HG02798 (cell line): ENCODE data around the gene XPA.
A peak's percentile ranks its signal among the peaks of the same experiment; 100 is the strongest.

Experiments used
- ATAC-seq: cut with Tn5 transposase; IDR thresholded peaks from one replicate; pipeline ENCODE4 v1.9.1; 2021; ENCODE audit warnings: mild to moderate bottlenecking; ENCODE audit not compliant: unreplicated experiment, poor library complexity

The XPA gene

DNA sequence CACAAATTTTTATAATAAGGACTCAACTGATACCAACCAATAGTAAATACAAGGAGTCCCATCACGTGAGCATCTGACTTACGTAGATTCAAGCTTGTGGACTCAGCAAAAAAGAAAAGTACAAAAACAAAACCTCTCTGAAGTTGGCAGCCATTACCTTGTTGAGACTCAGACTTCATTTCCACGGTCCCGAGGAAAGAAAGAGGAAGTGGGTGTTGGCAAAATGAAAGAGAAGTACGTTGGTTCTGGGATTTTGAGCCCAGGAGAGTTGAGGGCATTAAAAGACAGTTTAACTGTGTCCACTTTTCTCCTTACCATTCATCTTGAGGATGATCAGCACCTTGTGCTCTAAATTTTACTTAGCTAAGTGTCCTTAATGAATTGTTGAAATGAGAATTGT is 36.8 kb downstream of the XPA start:
- no peak for ATAC-seq

DNA sequence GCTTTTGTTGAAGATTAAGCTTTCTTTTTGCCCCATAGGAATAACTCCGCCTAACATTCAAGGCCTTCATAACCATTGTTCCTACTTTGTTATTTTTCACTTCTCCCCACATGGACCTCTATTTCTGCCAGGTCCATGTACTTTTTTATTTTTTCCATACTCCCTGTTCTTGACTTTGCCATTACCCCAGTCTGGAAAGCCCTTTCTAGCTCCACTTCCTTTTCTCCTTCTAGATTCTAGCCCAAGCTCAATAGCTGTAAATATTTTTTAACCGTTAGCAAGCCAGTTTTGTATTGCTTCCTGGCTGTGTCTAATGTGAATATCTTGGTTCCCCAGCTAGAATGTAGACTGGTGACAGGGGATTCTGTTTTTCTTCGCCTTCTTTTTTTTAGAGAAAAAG is 37.4 kb downstream of the XPA start:
- no peak for ATAC-seq

DNA sequence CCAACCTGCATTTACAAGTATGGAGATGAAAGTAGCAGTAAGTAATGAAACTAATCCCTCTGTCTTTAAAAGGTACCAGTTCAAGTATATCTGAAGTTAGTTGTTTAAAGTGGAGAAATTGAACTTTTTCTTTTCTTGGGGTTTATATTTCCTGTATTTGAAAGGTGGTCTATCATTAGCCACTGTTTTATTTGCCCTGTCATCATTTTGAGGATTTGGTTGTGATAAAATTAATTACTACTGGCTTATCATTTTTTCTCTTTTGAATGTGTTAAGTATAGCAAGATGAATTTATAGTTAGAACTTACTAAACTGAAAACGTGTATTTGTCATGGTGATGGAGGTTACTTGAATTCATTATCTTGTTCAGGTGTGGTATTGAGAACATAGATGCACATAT is 38.4 kb downstream of the XPA start:
- ATAC-seq: no peak

DNA sequence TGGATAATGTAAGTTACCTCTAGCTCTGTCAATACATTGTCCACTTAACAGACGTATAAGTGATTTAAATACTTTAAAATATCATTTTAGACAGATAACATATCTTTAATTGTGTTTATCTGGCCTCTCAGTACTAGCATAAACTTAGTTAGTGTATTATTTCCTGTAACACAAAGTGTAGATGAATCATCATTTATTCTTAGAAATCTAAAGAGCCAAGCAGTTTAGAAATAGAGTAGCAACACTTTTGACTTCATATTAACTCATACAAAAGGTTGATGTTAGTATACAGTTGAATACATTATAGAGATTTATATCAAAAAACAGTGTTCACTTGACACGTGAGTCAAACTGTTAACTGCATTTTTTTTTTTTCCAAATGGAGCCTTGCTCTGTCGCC is 45.5 kb downstream of the XPA start:
- no peak for ATAC-seq

DNA sequence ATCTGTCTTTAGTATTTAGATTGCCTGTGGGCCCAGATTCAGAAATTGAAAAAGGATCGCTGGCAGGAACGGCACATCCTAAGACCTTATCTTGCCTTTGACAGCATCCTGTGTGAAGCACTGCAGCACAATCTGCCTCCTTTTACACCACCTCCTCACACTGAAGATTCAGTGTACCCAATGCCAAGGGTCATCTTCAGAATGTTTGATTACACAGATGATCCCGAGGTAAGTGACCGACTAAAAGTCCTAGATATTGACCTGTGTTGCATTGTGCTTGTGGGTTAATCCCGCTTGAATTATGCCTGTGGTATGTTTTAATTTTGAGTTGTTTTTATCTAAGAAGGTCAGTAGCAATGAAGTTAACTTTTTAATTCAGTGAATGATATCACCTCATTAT is 49.1 kb downstream of the XPA start:
- no peak for ATAC-seq

DNA sequence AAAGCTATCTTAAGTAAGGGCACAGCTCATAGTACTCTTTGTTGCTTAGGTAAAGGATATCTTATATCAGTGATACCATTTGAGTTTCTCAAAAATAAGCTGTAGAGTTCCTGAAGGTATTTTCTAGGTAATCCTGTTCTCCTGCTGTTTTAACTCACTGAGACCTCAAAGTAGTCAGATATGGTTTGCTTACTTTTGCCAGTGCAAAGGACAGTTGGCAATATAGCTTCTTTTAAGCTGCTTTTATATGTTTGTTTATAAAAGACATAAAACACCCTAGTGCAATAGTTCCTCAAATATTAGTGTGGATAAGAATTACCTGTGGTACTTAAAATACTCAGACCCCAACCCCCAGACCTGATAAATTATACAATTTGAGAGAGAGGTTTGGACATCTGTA is 51.4 kb downstream of the XPA start:
- ATAC-seq: no peak

DNA sequence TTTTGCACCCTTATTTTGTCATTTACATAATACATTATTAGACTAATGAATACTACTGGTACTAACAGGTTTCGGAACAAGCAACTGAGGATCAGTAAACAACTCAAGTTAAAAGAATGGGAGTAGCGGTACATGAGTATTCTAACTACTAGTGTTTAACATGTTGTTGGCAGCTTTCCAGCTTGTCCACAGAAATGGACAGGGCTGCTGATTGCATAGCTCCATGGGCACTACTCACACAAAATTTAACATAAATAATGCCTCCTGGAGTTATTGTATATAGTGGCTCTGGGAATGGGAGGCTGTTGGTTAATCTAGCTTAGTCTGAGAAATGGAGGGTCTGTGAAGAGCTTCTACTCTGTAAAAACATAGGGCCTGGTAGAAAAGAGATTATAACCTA is 56.8 kb downstream of the XPA start:
- ATAC-seq: no peak

DNA sequence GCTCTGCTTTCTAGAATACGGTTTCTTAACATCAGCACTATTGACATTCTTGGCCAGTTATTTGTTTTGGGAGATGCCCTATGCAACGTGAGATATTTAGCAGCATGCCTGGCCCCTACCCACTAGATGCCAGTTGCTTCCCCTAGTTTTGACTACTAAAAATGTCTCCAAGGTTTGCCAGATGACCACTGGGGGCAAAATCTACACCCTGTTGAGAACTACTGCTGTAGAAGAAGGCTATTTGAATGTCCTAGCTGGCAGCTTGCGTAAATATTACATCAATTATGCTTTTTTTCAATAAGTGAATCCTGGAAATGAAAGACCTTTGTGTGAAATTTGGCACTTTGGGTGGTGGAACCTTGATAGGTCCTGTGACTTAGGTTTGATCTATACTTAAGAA is 58.5 kb downstream of the XPA start:
- ATAC-seq: no peak

DNA sequence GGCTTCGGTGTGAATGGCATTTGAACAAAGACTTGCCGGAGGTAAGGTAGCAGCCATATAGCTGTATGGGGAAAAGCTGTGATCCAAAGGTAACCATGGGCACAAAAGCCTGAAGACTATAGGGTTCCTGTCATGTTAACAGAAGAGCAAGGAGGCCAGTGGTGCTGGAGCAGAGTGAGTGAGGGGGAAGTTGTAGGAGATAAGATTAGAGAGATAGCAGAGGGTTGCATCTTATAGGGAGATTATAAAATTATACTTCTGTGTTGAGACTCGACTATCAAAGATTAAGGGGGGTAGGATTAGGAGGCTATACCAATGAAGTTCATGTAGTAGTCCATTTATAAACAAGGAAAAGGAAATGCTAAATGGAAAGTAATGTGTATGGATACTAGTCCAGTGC is 60.2 kb downstream of the XPA start:
- ATAC-seq: no peak

DNA sequence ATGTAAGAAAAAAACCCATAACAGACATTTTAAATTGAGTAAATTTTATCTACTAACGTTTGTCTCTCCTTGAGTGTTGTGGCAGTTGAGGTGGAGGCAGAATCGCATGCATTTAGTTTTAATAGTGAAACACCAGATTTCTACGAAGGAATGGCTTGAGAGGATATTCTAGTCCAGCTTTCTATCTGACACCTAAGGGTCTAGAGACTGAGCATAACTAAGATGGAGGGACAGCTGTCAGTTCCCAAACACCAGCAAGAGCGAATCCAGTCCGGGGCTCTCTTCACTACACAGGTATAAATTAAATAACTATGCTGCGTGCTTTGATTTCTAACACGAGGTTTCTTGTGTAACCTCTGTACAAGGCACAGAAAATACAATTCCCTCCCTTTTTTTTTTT is 62.1 kb downstream of the XPA start:
- no peak for ATAC-seq

DNA sequence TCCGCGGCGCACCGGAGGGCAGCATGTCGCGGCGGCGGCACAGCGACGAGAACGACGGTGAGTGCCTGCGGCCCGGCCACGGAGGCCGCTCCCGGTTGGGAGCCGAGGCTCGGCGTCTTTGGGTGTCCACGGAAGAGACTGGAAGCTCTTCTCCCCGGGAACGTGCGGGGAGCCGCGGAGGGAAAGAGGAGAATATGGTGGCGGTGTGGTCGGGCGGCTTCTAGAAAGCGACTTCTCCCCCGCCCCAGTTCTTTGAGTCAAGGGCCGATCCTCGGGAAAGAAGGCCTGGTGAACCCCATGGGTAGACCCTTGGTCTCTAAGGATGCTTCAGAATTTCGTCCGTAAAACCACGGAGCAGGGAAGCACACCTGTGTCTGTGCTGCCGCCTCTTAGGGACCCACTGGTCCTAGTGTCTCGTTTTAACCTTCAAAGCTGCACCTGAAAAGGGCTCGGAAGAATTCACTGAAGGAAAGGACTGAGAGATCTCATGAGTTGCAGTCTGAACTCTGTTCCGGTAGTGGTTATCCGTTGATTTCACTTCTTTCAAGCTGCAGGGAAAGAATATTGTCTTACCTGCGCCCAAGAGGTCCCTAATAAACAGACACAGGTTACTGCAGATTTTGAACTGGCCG is 63.2 kb downstream of the XPA start:
- peak; percentile 0 for ATAC-seq

DNA sequence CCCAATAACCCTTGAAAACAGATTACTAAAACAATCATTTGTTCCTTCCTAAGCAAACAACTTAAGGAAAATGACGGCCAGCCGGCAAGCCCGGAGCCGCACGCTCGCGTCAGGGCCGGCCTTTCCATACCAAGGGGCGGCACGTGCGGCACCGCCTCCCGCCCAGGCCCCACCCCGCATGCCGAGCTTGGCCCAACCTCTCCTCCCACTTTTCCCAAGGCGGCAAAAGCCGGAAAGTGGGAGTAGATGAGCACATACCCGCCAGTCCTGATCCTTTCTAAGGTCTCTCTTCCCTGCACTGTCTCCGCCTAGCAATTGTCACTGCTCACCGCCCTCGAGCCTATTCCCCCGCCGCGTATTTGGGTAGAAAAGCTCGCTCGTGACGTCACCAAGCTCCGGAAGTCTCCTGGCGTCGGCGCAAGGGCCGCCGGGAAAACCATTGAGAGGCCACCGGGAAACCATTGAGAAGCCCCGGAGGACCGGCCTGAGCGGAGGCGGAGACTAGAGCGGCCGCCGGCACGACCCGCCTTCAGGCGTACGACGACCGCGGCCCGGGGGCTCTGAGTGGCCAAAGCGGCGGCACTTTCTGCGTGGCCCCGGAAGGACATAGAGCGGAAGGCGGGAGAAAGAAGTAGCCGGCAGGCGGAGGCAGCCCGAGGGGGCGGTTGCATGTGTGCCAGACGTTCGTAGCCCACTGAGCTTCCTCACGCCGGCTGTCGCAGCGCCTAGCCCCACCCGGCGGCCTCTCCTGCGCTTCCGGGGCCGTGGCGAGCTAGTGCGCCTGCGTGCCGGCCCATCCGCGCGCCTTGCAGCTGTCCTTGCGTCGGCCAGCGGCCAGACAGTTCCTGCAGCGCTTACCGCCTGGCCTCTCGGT is 63.9 kb downstream of the XPA start, which contains the start of the genes NCBP1 and TSTD2:
Gene NCBP1, plus strand, starts transcription at position 837 of the 874 bp plus-strand sequence. CDS start 61 bp downstream, outside the sequence.
Gene TSTD2, minus strand, starts transcription at position 384 of the 874 bp plus-strand sequence. CDS start 5,806 bp downstream, outside the sequence.
- peak; percentile 88 for ATAC-seq

DNA sequence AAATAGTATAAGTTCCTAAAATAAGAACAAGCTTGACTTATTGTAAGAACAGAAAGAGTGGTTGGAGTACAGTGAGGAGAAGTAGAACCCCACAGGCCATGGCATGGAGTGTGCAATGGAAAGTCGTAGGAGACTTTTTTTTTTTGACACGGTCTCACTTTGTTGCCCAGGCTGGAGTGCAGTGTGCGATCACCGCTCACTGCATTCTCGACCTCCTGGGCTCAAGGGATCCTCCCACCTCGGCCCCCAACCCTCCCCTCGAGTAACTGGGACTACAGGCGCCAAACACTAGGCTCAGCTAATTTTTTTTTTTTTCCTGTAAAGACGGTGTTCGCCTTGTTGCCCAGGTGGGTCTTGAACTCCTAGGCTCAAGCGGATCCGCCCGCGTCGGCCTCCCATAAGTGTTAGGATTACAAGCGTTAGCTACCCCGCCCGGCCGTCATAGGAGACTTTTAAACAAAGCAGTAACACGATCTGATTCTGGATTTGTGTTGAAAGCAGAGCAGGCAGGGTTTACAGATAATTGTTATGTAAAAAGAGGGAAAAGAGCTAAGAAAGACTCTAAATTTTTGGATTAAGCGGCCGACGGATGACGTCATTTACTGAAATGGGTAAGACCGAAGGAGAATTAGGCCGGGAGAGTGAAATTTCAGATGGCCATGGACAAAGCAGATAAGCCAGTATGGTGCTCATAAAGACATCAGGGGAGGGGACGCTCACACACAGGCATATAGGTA is 64.7 kb downstream of the XPA start:
- peak; percentile 8 for ATAC-seq

DNA sequence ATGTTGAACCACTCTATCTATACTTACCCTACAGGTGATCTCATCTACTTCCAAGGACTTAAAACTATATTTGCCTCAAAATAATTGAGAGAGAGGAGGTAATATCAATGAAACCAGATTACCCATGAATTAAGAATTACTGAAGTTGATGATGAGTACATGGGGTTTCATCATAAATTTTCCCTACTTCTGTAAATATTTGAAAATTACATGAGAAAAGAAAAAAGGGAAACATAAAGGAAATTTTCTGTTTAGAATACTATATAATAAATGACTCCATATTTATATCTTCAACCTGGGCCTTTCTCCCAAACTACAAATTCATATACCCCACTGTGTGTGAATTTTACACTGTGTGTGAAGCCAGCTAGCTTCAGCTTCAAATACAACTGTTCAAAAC is 66.5 kb downstream of the XPA start:
- ATAC-seq: no peak

DNA sequence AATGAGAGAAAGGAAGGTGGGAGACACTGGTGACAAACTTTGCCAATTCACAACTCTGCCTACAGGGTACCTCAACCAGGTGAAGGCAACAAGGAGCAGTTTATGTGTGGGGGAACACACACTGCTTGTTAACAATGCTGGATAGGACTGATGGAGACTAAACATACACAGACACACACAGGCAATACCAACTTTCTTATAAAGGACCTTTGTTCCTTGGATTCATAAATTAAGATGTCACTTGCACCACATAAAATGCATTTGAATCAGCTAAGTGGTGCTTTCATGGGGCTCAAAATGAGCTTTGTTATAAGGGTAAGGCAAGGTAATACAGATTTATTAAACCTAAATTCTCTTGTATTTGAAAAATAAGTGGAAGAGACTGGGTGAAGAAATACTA is 68.0 kb downstream of the XPA start:
- no peak for ATAC-seq

DNA sequence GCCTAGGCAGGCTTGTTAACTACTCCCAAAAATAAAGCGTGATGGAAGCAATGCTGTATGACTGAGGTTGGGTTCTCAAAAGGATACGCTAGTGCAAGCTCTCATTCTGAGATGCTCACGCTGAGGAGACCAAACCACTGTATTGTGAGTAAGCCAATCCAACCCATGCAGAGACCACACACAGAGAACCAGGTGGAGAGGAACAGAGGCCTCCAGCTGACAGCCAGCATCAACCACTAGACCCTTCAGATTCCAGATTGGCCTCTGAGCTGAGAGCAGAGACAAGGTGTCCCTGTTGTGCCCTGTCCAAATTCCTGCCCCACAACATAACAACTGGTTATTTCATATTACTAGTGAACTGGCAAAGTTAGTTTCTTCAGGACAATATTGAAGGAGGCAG is 68.5 kb downstream of the XPA start:
- ATAC-seq: no peak

DNA sequence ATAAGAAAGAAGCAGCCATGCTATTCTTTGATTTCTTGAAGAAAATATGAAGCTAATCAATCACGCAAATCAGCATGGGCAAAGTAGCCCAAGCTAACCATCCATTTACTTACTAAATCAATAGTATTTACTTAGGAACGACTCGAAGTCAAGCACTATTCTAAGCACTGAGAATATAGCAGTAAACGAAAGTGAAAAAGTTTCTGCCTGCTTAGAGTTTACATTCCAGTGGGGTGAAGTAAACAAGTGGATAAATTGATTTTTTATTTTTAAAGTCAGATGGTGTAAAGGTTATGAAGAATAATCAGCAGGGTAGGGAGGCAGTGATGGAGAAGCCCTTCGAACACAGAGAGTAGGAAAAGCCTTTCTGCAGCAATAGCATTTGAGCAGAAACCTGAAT is 69.5 kb downstream of the XPA start:
- no peak for ATAC-seq

DNA sequence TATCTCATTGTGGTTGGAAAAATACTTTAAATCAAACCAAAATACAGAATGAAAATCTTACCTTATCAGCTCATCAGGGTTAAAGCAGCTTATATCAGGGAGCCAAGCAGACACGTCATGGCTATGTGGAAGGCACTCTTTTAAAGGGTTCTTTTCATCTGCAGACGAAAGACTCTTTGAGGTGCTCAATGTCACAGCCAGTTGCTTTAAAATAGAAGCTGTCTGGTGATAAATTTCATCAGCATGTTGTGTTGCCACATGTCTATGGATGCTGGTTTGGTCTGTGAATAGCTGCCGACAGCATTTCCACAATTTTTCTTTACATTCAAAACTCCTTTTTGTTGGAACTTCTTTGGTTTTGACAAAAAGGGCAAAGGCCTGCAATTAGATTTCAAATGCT is 71.5 kb downstream of the XPA start:
- ATAC-seq: no peak
